GM12878 (cell line): ENCODE measurements around the gene ATG9A. TPM values are rescaled to one million over a fixed set of nuclear protein-coding genes. Genes with fewer than 3 reads are reported as not detected.
A peak's percentile ranks its signal among the peaks of the same experiment; 100 is the strongest.

ENCODE experiments used
- BACH1 ChIP-seq: fragments of 450-650 bp; IDR thresholded peaks from 2 replicates; pipeline ENCODE4 v1.6.1; 2017; ENCODE audit warnings: mild to moderate bottlenecking, borderline replicate concordance
- BMI1 ChIP-seq: fragments of 450-650 bp; IDR thresholded peaks from 2 replicates; pipeline ENCODE4 v1.6.1; 2016; ENCODE audit warnings: mild to moderate bottlenecking, moderate library complexity, borderline replicate concordance
- CHD1 ChIP-seq: IDR thresholded peaks from 2 replicates; pipeline ENCODE4 v1.6.1; 2012; ENCODE audit warnings: low read depth, low read length, improper control_type of control experiment
- CHD4 ChIP-seq: fragments of 200-600 bp; sonication (generic); IDR thresholded peaks from 2 replicates; pipeline ENCODE4 v1.6.1; 2016; ENCODE audit warnings: mild to moderate bottlenecking
- ESRRA ChIP-seq: IDR thresholded peaks from 2 replicates; pipeline ENCODE4 v1.6.1; 2012; ENCODE audit warnings: mild to moderate bottlenecking, low read length, improper control_type of control experiment
- ETV6 ChIP-seq, 2 experiments: fragments of 450-650 bp in 1 of 2; IDR thresholded peaks in 1 of 2; conservative IDR thresholded peaks in 1 of 2; 2 replicates each; pipeline ENCODE4 v1.6.1; 2014; ENCODE audit warnings: antibody characterized with exemption in 1 of 2, borderline replicate concordance in 1 of 2, low read depth in 1 of 2, mild to moderate bottlenecking in 1 of 2, moderate library complexity in 1 of 2
- HDAC2 ChIP-seq: fragments of 200-600 bp; sonication (generic); IDR thresholded peaks from 2 replicates; pipeline ENCODE4 v1.6.1; 2017
- LARP7 ChIP-seq: fragments of 450-650 bp; IDR thresholded peaks from 2 replicates; pipeline ENCODE4 v1.6.1; 2017; ENCODE audit warnings: mild to moderate bottlenecking
- MEF2A ChIP-seq: IDR thresholded peaks from 2 replicates; pipeline ENCODE4 v1.6.1; 2011; ENCODE audit warnings: low read depth, mild to moderate bottlenecking, low read length, moderate library complexity; ENCODE audit not compliant: insufficient read depth
- MYB ChIP-seq: fragments of 150-350 bp; IDR thresholded peaks from 2 replicates; pipeline ENCODE4 v1.6.1; 2014; ENCODE audit warnings: mild to moderate bottlenecking, low read depth, low read length, borderline replicate concordance
- NFYA ChIP-seq: IDR thresholded peaks from 2 replicates; pipeline ENCODE4 v1.6.1; 2011; ENCODE audit warnings: low read depth, mild to moderate bottlenecking, low read length, improper control_type of control experiment, borderline replicate concordance
- PML ChIP-seq: IDR thresholded peaks from 2 replicates; pipeline ENCODE4 v1.6.1; 2012; ENCODE audit warnings: low read length, inconsistent platforms
- POLR2AphosphoS5 ChIP-seq: IDR thresholded peaks from 2 replicates; pipeline ENCODE4 v1.6.1; 2011; ENCODE audit warnings: mild to moderate bottlenecking, low read length, inconsistent platforms
- RUNX3 ChIP-seq: IDR thresholded peaks from 2 replicates; pipeline ENCODE4 v1.6.1; 2012; ENCODE audit warnings: low read length, inconsistent platforms
- SMAD5 ChIP-seq: IDR thresholded peaks from 2 replicates; pipeline ENCODE4 v1.6.1; 2016; ENCODE audit warnings: antibody characterized with exemption, low read depth
- TCF3 ChIP-seq: IDR thresholded peaks from 2 replicates; pipeline ENCODE4 v1.6.1; 2012; ENCODE audit warnings: low read depth, mild to moderate bottlenecking, low read length, borderline replicate concordance; ENCODE audit not compliant: insufficient read depth
- TCF7 ChIP-seq: IDR thresholded peaks from 2 replicates; pipeline ENCODE4 v1.6.1; 2014; ENCODE audit warnings: antibody characterized with exemption, borderline replicate concordance
- USF1 ChIP-seq: IDR thresholded peaks from 2 replicates; pipeline ENCODE4 v1.6.1; 2011; ENCODE audit warnings: borderline replicate concordance, low read depth, mild to moderate bottlenecking, moderate library complexity, mixed read lengths, low read length; ENCODE audit not compliant: insufficient read depth; ENCODE audit errors: extremely low read length
- ZNF592 ChIP-seq: fragments of 450-650 bp; IDR thresholded peaks from 2 replicates; pipeline ENCODE4 v1.6.1; 2017; ENCODE audit warnings: mild to moderate bottlenecking, moderate library complexity
- polyA plus RNA-seq, 11 experiments: library from polyadenylated mRNA; depleted of rRNA in 4 of 11; unstranded in 6 of 11; stranded (reverse) in 5 of 11; fragments of >200 nt; fragmentation: Nextera tagmentation in 4 of 11; fragmentation: Illumina TruSeq in 1 of 11; extraction: Ambion mirVana in 4 of 11; extraction: Trizol in 1 of 11; gene quantifications; 1 replicate in 1 of 11; 2 replicates in 10 of 11; pipeline versions ENCODE4 v1.2.1 to v1.2.3, GENCODE V29; 2011 to 2016; ENCODE audit warnings: inconsistent platforms in 2 of 11, missing spikeins in 2 of 11, low read depth in 1 of 11
- total RNA-seq, 4 experiments: library from RNA; depleted of rRNA in 3 of 4; stranded (reverse); fragments of >200 nt in 3 of 4; fragmentation: Illumina TruSeq in 1 of 4; extraction: Trizol in 1 of 4; gene quantifications; 2 replicates each; pipeline versions ENCODE4 v1.2.1 to v1.2.3, GENCODE V29; 2013 to 2021
- TF ChIP-seq, protein P1 (sequence below): fragments of 450-650 bp; IDR thresholded peaks from 2 replicates; pipeline ENCODE4 v1.6.1; 2016; ENCODE audit warnings: mild to moderate bottlenecking
- TF ChIP-seq, protein P2 (sequence below): IDR thresholded peaks from 2 replicates; pipeline ENCODE4 v1.6.1; 2012; ENCODE audit warnings: low read length, inconsistent platforms

Gene ATG9A
- total and polyA plus RNA-seq, 10 of the 15 experiments (the other 5 are each of a cell fraction or from before 2014, with no cell fraction given), result 0.16 to 37.5 (median 14.6) TPM; not detected in 1

GRCh38 chr2:219177552-219178376, 51.7 kb downstream of the ATG9A start, which contains the start of gene RETREG2 (continued):
- peak; percentile 100 for TF ChIP-seq USF1
- no peak for TF ChIP-seq CHD4
- no peak for TF ChIP-seq PML
- no peak for TF ChIP-seq MEF2A
- TF ChIP-seq RUNX3, result peak; percentile 9
- peak; percentile 61; the same call in 1 of the 2 replicates for TF ChIP-seq LARP7
- no peak for TF ChIP-seq TCF3
- TF ChIP-seq, protein P1, sequence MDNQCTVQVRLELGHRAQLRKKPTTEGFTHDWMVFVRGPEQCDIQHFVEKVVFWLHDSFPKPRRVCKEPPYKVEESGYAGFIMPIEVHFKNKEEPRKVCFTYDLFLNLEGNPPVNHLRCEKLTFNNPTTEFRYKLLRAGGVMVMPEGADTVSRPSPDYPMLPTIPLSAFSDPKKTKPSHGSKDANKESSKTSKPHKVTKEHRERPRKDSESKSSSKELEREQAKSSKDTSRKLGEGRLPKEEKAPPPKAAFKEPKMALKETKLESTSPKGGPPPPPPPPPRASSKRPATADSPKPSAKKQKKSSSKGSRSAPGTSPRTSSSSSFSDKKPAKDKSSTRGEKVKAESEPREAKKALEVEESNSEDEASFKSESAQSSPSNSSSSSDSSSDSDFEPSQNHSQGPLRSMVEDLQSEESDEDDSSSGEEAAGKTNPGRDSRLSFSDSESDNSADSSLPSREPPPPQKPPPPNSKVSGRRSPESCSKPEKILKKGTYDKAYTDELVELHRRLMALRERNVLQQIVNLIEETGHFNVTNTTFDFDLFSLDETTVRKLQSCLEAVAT, result peak; percentile 50
- peak; percentile 72; the same call in 1 of the 2 replicates for TF ChIP-seq SMAD5
- TF ChIP-seq BACH1, result peak; percentile 50; the same call in 1 of the 2 replicates
- TF ChIP-seq, protein P2, sequence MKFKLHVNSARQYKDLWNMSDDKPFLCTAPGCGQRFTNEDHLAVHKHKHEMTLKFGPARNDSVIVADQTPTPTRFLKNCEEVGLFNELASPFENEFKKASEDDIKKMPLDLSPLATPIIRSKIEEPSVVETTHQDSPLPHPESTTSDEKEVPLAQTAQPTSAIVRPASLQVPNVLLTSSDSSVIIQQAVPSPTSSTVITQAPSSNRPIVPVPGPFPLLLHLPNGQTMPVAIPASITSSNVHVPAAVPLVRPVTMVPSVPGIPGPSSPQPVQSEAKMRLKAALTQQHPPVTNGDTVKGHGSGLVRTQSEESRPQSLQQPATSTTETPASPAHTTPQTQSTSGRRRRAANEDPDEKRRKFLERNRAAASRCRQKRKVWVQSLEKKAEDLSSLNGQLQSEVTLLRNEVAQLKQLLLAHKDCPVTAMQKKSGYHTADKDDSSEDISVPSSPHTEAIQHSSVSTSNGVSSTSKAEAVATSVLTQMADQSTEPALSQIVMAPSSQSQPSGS, result no peak; the same call in 1 of the 2 replicates
- peak; percentile 70; the same call in 1 of the 2 replicates for TF ChIP-seq CHD1
- TF ChIP-seq ESRRA, result no peak
- no peak for TF ChIP-seq ETV6 (conservative IDR thresholded peaks at IDR 0.05 in 1 of 2, IDR thresholded peaks at IDR 0.05 in 1 of 2; ENCODE audit: borderline replicate concordance in 1 of 2, low read depth in 1 of 2)
- no peak for TF ChIP-seq BMI1
- peak; percentile 76; the same call in 1 of the 2 replicates for TF ChIP-seq ZNF592
- TF ChIP-seq NFYA, result no peak
- peak; percentile 88 for TF ChIP-seq POLR2AphosphoS5
- no peak for TF ChIP-seq MYB
- TF ChIP-seq TCF7, result no peak; the same call in 1 of the 2 replicates
- no peak for TF ChIP-seq HDAC2
